Measurements from ENCODE around the gene PAX5. TPM values are rescaled to one million over a fixed set of nuclear protein-coding genes. Genes with fewer than 3 reads are reported as not detected.

The PAX5 gene
- total RNA-seq, 1 experiment from 2014 or later = not detected

- no peaks in the 10 kb centered on the region for H3K79me2 ChIP-seq (ENCODE audit: low read depth)
- H3K27ac ChIP-seq = no peak overlapping the region
- H3K9me3 ChIP-seq (ENCODE audit: insufficient read depth, low read depth) = no peaks in the 10 kb centered on the region
- H3K9me2 ChIP-seq (ENCODE audit: insufficient read depth) = no peaks in the 10 kb centered on the region
- peaks cover 11% of the 10 kb centered on the region; the same call in 1 of the 2 replicates for H3K27me3 ChIP-seq (ENCODE audit: insufficient read depth, low read depth)
- DNase-seq = no peak
- no peak overlapping the region for H3K4me2 ChIP-seq
- intact Hi-C loops (cut with micrococcal nuclease; ENCODE audit: unreplicated experiment) = no loop called here
- no peaks in the 10 kb centered on the region for H3K36me3 ChIP-seq (ENCODE audit: low read depth)
- no peak overlapping the region for H3K4me3 ChIP-seq
- ChIA-PET POLR2A (ENCODE audit: unreplicated experiment) (no interaction called here), CTCF (no interaction called here)
- H2AFZ ChIP-seq = no peak overlapping the region
- BruUV-seq (replicated peaks) = no TSS peak
- no peaks in the 10 kb centered on the region for H4K20me1 ChIP-seq (ENCODE audit: insufficient read depth)
- TF ChIP-seq EZH2 (IDR thresholded peaks at IDR 0.05; ENCODE audit: low read depth) = no peak
- TF ChIP-seq CTCF (conservative IDR thresholded peaks at IDR 0.05) = no peak
- no peaks in the 10 kb centered on the region for H3F3A ChIP-seq (ENCODE audit: insufficient read depth, low read depth)
- no peaks in the 10 kb centered on the region for H3K4me1 ChIP-seq (replicated peaks; ENCODE audit: insufficient read depth)
Observed at GRCh38 chr9:37030611-37030939, 3.5 kb downstream of the PAX5 start.

GRCh38 chr9:37029776-37030610, 4.1 kb downstream of the PAX5 start:
- intact Hi-C loops (cut with micrococcal nuclease; ENCODE audit: unreplicated experiment) = no loop called here
- no TSS peak for BruUV-seq (replicated peaks)
- Histone ChIP-seq H3K9me3 (ENCODE audit: insufficient read depth, low read depth) (no peaks in the 10 kb centered on the region), H3K27me3 (ENCODE audit: insufficient read depth, low read depth) (peaks cover 14% of the 10 kb centered on the region; the same call in 1 of the 2 replicates), H3K4me3 (no peak overlapping the region), H3K4me2 (no peak overlapping the region), H3K79me2 (ENCODE audit: low read depth) (no peaks in the 10 kb centered on the region), H3K9me2 (ENCODE audit: insufficient read depth) (no peaks in the 10 kb centered on the region), H4K20me1 (ENCODE audit: insufficient read depth) (no peaks in the 10 kb centered on the region), H3K36me3 (ENCODE audit: low read depth) (no peaks in the 10 kb centered on the region), H2AFZ (no peak overlapping the region), H3K4me1 (replicated peaks; ENCODE audit: insufficient read depth) (no peaks in the 10 kb centered on the region), H3K27ac (no peak overlapping the region), H3F3A (ENCODE audit: insufficient read depth, low read depth) (no peaks in the 10 kb centered on the region)
- TF ChIP-seq CTCF (conservative IDR thresholded peaks at IDR 0.05) (no peak), EZH2 (IDR thresholded peaks at IDR 0.05; ENCODE audit: low read depth) (no peak)
- ChIA-PET CTCF (no interaction called here), POLR2A (ENCODE audit: unreplicated experiment) (no interaction called here)
- DNase-seq = no peak

- POLR2A ChIA-PET (ENCODE audit: unreplicated experiment) = no interaction called here
- Histone ChIP-seq H3K79me2 (ENCODE audit: low read depth) (no peaks in the 10 kb centered on the region), H3K27me3 (ENCODE audit: insufficient read depth, low read depth) (peaks cover 21% of the 10 kb centered on the region; the same call in 1 of the 2 replicates), H3K36me3 (ENCODE audit: low read depth) (no peaks in the 10 kb centered on the region), H3K4me2 (no peak overlapping the region), H3K27ac (no peak overlapping the region), H3K4me3 (no peak overlapping the region), H4K20me1 (ENCODE audit: insufficient read depth) (no peaks in the 10 kb centered on the region), H3F3A (ENCODE audit: insufficient read depth, low read depth) (no peaks in the 10 kb centered on the region), H3K9me2 (ENCODE audit: insufficient read depth) (no peaks in the 10 kb centered on the region), H3K9me3 (ENCODE audit: insufficient read depth, low read depth) (no peaks in the 10 kb centered on the region), H3K4me1 (replicated peaks; ENCODE audit: insufficient read depth) (no peaks in the 10 kb centered on the region), H2AFZ (no peak overlapping the region)
- TF ChIP-seq EZH2 (IDR thresholded peaks at IDR 0.05; ENCODE audit: low read depth) (no peak), CTCF (conservative IDR thresholded peaks at IDR 0.05) (no peak)
- BruUV-seq (replicated peaks) = no TSS peak
- no peak for DNase-seq
- intact Hi-C loops (cut with micrococcal nuclease; ENCODE audit: unreplicated experiment) = no loop called here
- CTCF ChIA-PET = no interaction called here
Observed at GRCh38 chr9:37029304-37029775, 4.7 kb downstream of the PAX5 start.
